Stimulated activated CD4-positive, alpha-beta T cell treated with anti-CD3 and anti-CD28 coated beads, Interleukin-4, amount 100 ng/mL, for 48 hours (primary cell): Measurements from ENCODE around the gene SNRNP27.
"Not testable (repeated sequence)": the region's sequence is repeated elsewhere in the genome, so short reads cannot be mapped to it uniquely, and the experiment has no call there.

Experiments used
- DNase-seq, 2 donors: peaks; one replicate each; pipeline ENCODE4 v3.0.0-alpha.2; 2020; ENCODE audit warnings: low read depth in 2 of 2

The SNRNP27 gene

DNA sequence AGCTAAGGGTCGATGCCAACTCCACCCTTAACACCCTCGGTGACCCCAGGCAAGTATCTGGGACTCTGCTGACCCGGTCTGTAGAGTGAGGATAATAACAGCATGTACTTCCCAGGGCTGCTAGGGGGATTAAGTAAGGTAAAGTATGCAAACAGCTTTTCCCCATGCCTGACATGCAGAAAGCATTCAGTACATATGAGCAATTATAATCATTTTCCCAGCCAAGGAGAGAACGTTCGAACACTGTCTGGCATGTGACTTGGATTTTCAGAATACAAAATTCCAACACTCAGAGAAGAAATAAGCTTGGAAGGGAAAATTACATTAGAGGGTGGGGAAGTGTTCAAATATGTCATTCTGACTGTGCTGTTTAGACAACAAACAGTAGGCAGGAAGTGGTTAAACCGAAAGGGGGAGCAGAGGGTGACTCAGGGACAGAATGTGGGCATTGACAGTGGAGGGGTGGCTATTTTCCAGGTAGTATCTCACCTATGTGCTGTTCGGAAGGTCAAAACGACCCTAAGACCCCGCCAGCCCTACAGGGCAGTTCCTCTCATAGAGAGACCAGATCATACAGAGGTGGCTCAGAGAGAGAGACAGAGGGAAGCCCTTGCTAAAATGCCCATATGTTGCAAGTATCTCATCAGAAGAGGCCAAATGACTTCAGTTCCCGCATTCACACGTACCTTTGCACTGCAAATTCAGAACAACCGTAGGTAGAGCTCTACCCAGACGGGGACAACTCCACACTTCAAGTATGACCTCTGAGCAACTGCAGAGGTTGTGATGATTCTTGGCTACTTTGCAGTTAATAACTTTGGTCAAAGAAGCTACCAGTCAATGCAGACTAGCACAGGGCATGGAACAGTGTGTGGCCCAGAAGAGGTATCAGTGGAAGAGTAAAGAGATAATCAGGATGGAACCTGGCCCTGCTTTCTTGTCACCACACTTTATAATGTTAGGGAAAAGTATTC is 52.9 kb downstream of the SNRNP27 start:
- peak; percentile 14 to 23 for DNase-seq

- DNase-seq, result no peak
Observed at GRCh38 chr2:69947325-69947931, 53.7 kb downstream of the SNRNP27 start.

DNA sequence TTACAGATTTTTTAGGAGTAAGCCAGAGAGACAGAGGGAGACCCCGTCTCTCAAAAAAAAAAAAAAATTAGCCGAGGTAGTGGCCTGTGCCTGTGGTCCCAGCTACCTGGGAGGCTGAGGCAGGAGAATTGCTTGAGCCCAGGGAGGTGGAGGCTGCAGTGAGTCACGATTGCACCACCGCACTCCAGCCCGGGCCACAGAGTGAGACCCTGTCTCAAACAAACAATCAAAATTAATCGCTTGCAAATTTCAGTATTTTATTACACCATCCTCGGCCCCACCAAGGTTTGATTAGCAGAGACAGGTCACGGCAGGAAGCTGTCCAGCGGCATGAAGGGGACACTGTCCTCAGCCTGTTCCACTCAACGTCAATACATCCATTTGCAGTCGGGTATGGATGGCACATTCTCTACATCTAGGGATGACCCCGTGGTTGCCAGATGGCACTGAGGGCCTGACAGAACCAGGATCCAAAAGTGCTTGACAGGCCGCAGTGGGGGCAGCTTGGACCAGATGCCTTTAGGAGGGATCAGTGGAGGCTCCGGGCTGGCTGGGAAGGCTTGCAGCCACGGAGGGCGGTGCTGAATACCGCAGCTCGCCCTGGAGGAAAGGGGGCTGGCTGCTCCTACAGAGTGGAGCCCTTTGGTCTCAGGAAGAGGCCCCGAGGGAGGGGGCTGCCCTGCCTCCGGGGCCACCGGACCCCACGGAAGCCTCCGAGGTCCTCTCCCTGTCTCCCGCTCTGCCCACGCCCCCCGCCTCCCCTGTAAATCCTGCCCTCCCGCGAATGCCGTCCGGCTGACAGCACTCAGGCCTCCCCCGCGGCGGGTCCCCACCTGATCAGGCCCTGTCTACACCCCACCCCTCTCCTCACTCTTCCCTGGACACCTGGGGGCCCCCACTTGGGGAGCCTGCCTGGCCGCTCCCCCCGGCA is 54.5 kb downstream of the SNRNP27 start:
- DNase-seq, result no peak

- no peak for DNase-seq
Observed at GRCh38 chr2:69948963-69949645, 55.3 kb downstream of the SNRNP27 start.

- DNase-seq, result no peak
Observed at GRCh38 chr2:69950241-69950640, 56.5 kb downstream of the SNRNP27 start.

GRCh38 chr2:69950671-69951070 is 56.9 kb downstream of the SNRNP27 start:
- DNase-seq, result not testable (repeated sequence)

DNA sequence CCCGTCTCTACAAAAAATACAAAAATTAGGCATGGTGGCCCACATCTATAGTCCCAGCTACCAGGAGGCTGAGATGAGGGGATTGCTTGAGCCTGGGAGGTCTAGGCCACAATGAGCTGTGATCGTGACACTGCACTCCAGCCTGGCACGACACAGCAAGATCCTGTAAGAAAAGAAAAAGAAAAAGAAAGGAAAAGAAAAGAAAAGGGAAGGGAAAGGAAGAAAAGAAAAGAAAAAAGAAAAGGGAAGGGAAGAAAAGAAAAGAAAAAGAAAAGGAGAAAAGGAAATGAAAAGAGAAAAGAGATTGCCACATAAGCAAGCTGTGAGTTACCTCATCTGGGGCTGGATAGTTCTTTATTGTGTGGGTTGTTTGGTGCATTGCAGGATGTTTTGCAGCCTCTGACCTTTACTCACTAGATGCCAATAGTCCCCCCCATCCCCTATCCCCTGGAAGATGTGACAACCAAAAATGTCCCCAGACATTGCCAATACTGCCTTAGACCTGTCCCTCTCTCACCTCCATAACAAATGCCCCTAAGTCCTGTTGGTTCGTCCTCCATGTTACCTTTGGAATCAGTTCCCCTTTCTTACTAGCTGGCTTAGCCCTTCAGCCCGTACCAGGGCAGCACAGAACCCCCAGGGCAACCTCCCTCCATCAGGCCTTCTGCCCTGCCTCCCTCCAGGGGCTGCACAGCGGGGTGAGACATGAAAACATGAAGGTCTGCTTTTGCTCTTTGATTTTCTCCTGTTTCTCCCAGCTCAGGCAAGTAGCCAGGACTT is 58.8 kb downstream of the SNRNP27 start:
- DNase-seq, result no peak

GRCh38 chr2:69954084-69954483 is 60.3 kb downstream of the SNRNP27 start:
- no peak for DNase-seq
